H1 (cell line): ENCODE data around the gene ARHGAP8. TPM values are rescaled to one million over a fixed set of nuclear protein-coding genes. Genes with fewer than 3 reads are reported as not detected.

ENCODE experiments used
- CTCF ChIA-PET: fragments of 300-600 bp; sonication (Branson Sonifier 250); formaldehyde crosslinking; loops from one replicate; lab custom pipeline; 2021; ENCODE audit not compliant: partially characterized antibody; lab: Charles Lee
- POLR2A ChIA-PET: fragments of 300-600 bp; sonication (Branson Sonifier 250); formaldehyde crosslinking; loops from one replicate; lab custom pipeline; 2021; ENCODE audit warnings: inconsistent platforms; ENCODE audit not compliant: partially characterized antibody; lab: Charles Lee
- DNase-seq, 2 experiments: peaks; one replicate each; pipeline versions ENCODE4 v3.0.0 to v3.0.0-alpha.2; 2010 to 2022; ENCODE audit warnings: low spot score in 2 of 2, low read depth in 1 of 2, mixed read lengths in 1 of 2
- FAIRE-seq: peaks from 2 replicates; lab custom pipeline; 2011; peaks lifted over from hg19 to GRCh38; lab: Jason Lieb, UNC
- H2AFZ ChIP-seq: 2 replicates; pipeline ENCODE4 v1.8.1; 2012; ENCODE audit warnings: low read length, inconsistent platforms
- H2AK5ac ChIP-seq: 2 replicates; pipeline ENCODE4 v1.6.1; 2013; ENCODE audit warnings: low read depth, low read length
- H2BK120ac ChIP-seq: replicated peaks from 2 replicates; pipeline ENCODE3; 2013; ENCODE audit warnings: low read depth, low read length, inconsistent platforms
- H2BK12ac ChIP-seq: 2 replicates; pipeline ENCODE4 v1.6.1; 2013; ENCODE audit warnings: low read depth, low read length
- H2BK15ac ChIP-seq: 2 replicates; pipeline ENCODE4 v1.6.1; 2013; ENCODE audit warnings: low read length
- H2BK20ac ChIP-seq: 2 replicates; pipeline ENCODE4 v1.6.1; 2013; ENCODE audit warnings: low read length
- H2BK5ac ChIP-seq: 2 replicates; pipeline ENCODE4 v1.6.1; 2013; ENCODE audit warnings: low read depth, low read length
- H3K14ac ChIP-seq: 2 replicates; pipeline ENCODE4 v1.6.1; 2013; ENCODE audit warnings: inconsistent platforms; ENCODE audit not compliant: insufficient read length
- H3K18ac ChIP-seq: 2 replicates; pipeline ENCODE4 v1.6.1; 2013; ENCODE audit warnings: low read length; ENCODE audit errors: extremely low read depth
- H3K23ac ChIP-seq: 2 replicates; pipeline ENCODE4 v1.6.1; 2013; ENCODE audit warnings: inconsistent platforms; ENCODE audit not compliant: insufficient read length
- H3K23me2 ChIP-seq: 2 replicates; pipeline ENCODE4 v1.6.1; 2013; ENCODE audit warnings: low read depth, low read length
- H3K27ac ChIP-seq: 2 replicates; pipeline ENCODE4 v1.6.1; 2011; ENCODE audit warnings: low read depth, low read length, inconsistent platforms
- H3K27me3 ChIP-seq, 4 experiments: replicated peaks in 1 of 4; 1 replicate in 1 of 4; 2 replicates in 3 of 4; pipeline versions ENCODE4 v1.6.1 to v1.8.1; 2011 to 2013; ENCODE audit warnings: low read length in 3 of 4, mild to moderate bottlenecking in 3 of 4, inconsistent platforms in 2 of 4, mixed read lengths in 2 of 4, moderate library complexity in 1 of 4; ENCODE audit not compliant: control insufficient read depth in 3 of 4, insufficient read depth in 3 of 4; ENCODE audit errors: extremely low read depth in 1 of 4
- H3K36me3 ChIP-seq, 4 experiments: 2 replicates each; pipeline versions ENCODE4 v1.6.1 to v1.8.1; 2011 to 2013; ENCODE audit warnings: mild to moderate bottlenecking in 4 of 4, low read length in 3 of 4, moderate library complexity in 2 of 4, control low read depth in 1 of 4, inconsistent platforms in 1 of 4; ENCODE audit not compliant: insufficient read depth in 4 of 4, control insufficient read depth in 2 of 4
- H3K4ac ChIP-seq: replicated peaks from 2 replicates; pipeline ENCODE3; 2013; ENCODE audit warnings: low read length, low read depth, mixed read lengths, inconsistent platforms; ENCODE audit not compliant: insufficient read length
- H3K4me1 ChIP-seq, 4 experiments: replicated peaks in 1 of 4; 1 replicate in 1 of 4; 2 replicates in 3 of 4; pipeline versions ENCODE4 v1.6.1 to v1.8.1; 2011 to 2013; ENCODE audit warnings: low read length in 3 of 4, inconsistent platforms in 2 of 4, mixed read lengths in 1 of 4; ENCODE audit not compliant: insufficient read depth in 4 of 4, control insufficient read depth in 3 of 4
- H3K4me2 ChIP-seq, 2 experiments: 2 replicates each; pipeline versions ENCODE4 v1.6.1 to v1.8.1; 2011 to 2013; ENCODE audit warnings: low read depth in 2 of 2, low read length in 2 of 2, control low read depth in 1 of 2, inconsistent platforms in 1 of 2, mild to moderate bottlenecking in 1 of 2; ENCODE audit not compliant: insufficient read depth in 1 of 2
- H3K4me3 ChIP-seq, 4 experiments: fragments of 200-600, 300-600 bp in 1 of 4; sonication (generic), shearing (Covaris generic), sonication (Bioruptor Twin) in 1 of 4; 2 replicates each; pipeline versions ENCODE4 v1.5.1 to v1.8.1; 2011 to 2016; ENCODE audit warnings: low read length in 4 of 4, low read depth in 3 of 4, control low read depth in 2 of 4, inconsistent platforms in 2 of 4, mild to moderate bottlenecking in 2 of 4, mixed read lengths in 1 of 4, moderate library complexity in 1 of 4; ENCODE audit not compliant: insufficient read depth in 2 of 4; ENCODE audit errors: extremely low read depth in 1 of 4
- H3K56ac ChIP-seq: replicated peaks from 2 replicates; pipeline ENCODE3; 2013; ENCODE audit warnings: low read depth, mild to moderate bottlenecking, mixed read lengths, low read length, inconsistent platforms; ENCODE audit not compliant: insufficient read length
- H3K79me1 ChIP-seq: 2 replicates; pipeline ENCODE4 v1.6.1; 2013; ENCODE audit warnings: low read depth, low read length, control low read depth
- H3K79me2 ChIP-seq, 2 experiments: 2 replicates each; pipeline versions ENCODE4 v1.6.1 to v1.8.1; 2012 to 2013; ENCODE audit warnings: low read length in 2 of 2, mild to moderate bottlenecking in 2 of 2, inconsistent platforms in 1 of 2; ENCODE audit not compliant: insufficient read depth in 2 of 2, control insufficient read depth in 1 of 2
- H3K9ac ChIP-seq, 4 experiments: replicated peaks in 1 of 4; 1 replicate in 1 of 4; 2 replicates in 3 of 4; pipeline versions ENCODE4 v1.6.1 to v1.8.1; 2011 to 2013; ENCODE audit warnings: low read depth in 3 of 4, low read length in 3 of 4, control low read depth in 2 of 4, mild to moderate bottlenecking in 2 of 4, moderate library complexity in 2 of 4, inconsistent platforms in 1 of 4; ENCODE audit errors: extremely low read depth in 1 of 4
- H3K9me3 ChIP-seq, 2 experiments: 2 replicates each; pipeline versions ENCODE4 v1.6.1 to v1.8.1; 2012 to 2013; ENCODE audit warnings: mild to moderate bottlenecking in 2 of 2, moderate library complexity in 2 of 2, control low read depth in 1 of 2, inconsistent platforms in 1 of 2, low read depth in 1 of 2, low read length in 1 of 2, mixed read lengths in 1 of 2; ENCODE audit not compliant: insufficient read depth in 2 of 2
- H4K20me1 ChIP-seq, 2 experiments: replicated peaks in 1 of 2; 2 replicates each; pipeline versions ENCODE3 to v1.8.1; 2011 to 2013; ENCODE audit warnings: inconsistent platforms in 2 of 2, low read length in 2 of 2, mild to moderate bottlenecking in 1 of 2; ENCODE audit not compliant: insufficient read depth in 2 of 2, control insufficient read depth in 1 of 2
- H4K5ac ChIP-seq: 2 replicates; pipeline ENCODE4 v1.6.1; 2013; ENCODE audit warnings: low read length, low read depth, mixed read lengths, inconsistent platforms; ENCODE audit not compliant: insufficient read length
- H4K8ac ChIP-seq: 2 replicates; pipeline ENCODE4 v1.8.0; 2013; ENCODE audit warnings: mild to moderate bottlenecking, moderate library complexity, low read length, inconsistent platforms; ENCODE audit not compliant: insufficient read depth; ENCODE audit errors: extremely low read depth
- H4K91ac ChIP-seq: replicated peaks from 2 replicates; pipeline ENCODE3; 2013; ENCODE audit warnings: low read length, mixed read lengths, inconsistent platforms; ENCODE audit not compliant: insufficient read length
- ATF2 ChIP-seq: IDR thresholded peaks from 2 replicates; pipeline ENCODE4 v1.6.1; 2012; ENCODE audit warnings: low read length, inconsistent platforms
- CHD1 ChIP-seq: IDR thresholded peaks from 2 replicates; pipeline ENCODE4 v1.6.1; 2012; ENCODE audit warnings: low read depth, low read length, improper control_type of control experiment
- KDM1A ChIP-seq: fragments of 200-600, 300-600 bp; sonication (generic); IDR thresholded peaks from 2 replicates; pipeline ENCODE4 v1.7.1; 2016; ENCODE audit warnings: mild to moderate bottlenecking, low read length, borderline replicate concordance
- KDM5A ChIP-seq: fragments of 200-600 bp; IDR thresholded peaks from 2 replicates; pipeline ENCODE4 v1.7.1; 2012; ENCODE audit warnings: mild to moderate bottlenecking, low read length, inconsistent platforms, mixed read lengths
- MAFK ChIP-seq: IDR thresholded peaks from 2 replicates; pipeline ENCODE4 v1.6.1; 2012; ENCODE audit warnings: low read depth, mild to moderate bottlenecking, improper control_type of control experiment, low read length
- SIX5 ChIP-seq: IDR thresholded peaks from 2 replicates; pipeline ENCODE4 v1.6.1; 2011; ENCODE audit warnings: mild to moderate bottlenecking, low read depth, low read length
- SP4 ChIP-seq: IDR thresholded peaks from 2 replicates; pipeline ENCODE4 v1.6.1; 2012; ENCODE audit warnings: low read length, inconsistent platforms
- YY1 ChIP-seq: IDR thresholded peaks from 2 replicates; pipeline ENCODE4 v1.6.1; 2011; ENCODE audit warnings: low read depth, mild to moderate bottlenecking, low read length
- WGBS, 2 experiments: shearing (Covaris generic) in 1 of 2; methylation state at CpG; one replicate each; pipeline versions ENCODE4 v1.1.6 to v1.1.7; 2013 to 2015; ENCODE audit warnings: low lambda C conversion rate in 2 of 2, mixed read lengths in 2 of 2, inconsistent platforms in 1 of 2, low coverage in 1 of 2, missing lambda C conversion rate in 1 of 2; ENCODE audit not compliant: insufficient replicate concordance in 2 of 2, insufficient coverage in 1 of 2, insufficient read length in 1 of 2; ENCODE audit errors: extremely low coverage in 1 of 2, missing lambda C conversion rate in 1 of 2; 5-methylcytosine and 5-hydroxymethylcytosine counted together
- polyA plus RNA-seq, 7 experiments: library from polyadenylated mRNA; depleted of rRNA in 3 of 7; stranded (reverse) in 5 of 7; unstranded in 2 of 7; fragments of >200 nt in 5 of 7; fragments of 200-250 nt in 2 of 7; gene quantifications; 1 replicate in 5 of 7; 2 replicates in 1 of 7; 4 replicates in 1 of 7; pipeline versions ENCODE4 v1.2.1 to v1.2.3, GENCODE V29; 2011 to 2013; ENCODE audit warnings: missing spikeins in 2 of 7, mixed read lengths in 2 of 7
- total RNA-seq: library from RNA; stranded (reverse); fragmentation: NEBNext Ultra II Directional; extraction: Animal tissue kit (Norgen Biotek cat#: 25700); gene quantifications from 2 replicates; pipeline ENCODE4 v1.2.1, GENCODE V29; 2021

Gene ARHGAP8
- total and polyA plus RNA-seq, 2 of the 8 experiments (the other 6 are each of a cell fraction or from before 2014, with no cell fraction given) = 35.6 to 47.7 TPM

- CTCF ChIA-PET = interaction anchor here (2.4 kb wide), 1 partner anchor 79 kb away, joined by 10 read pairs; no protein-coding TSS in a partner anchor
Observed at GRCh38 chr22:44890416-44891292, 138.3 kb downstream of the ARHGAP8 start.

More at GRCh38 chr22:44890416-44891292, 138.3 kb downstream of the ARHGAP8 start:
- H3K27ac ChIP-seq = no peak overlapping the region
- H3K23ac ChIP-seq = no peak overlapping the region
- H4K91ac ChIP-seq = no peak overlapping the region
- H3K18ac ChIP-seq = no peak overlapping the region
- no peak overlapping the region for H4K5ac ChIP-seq
- no peaks in the 10 kb centered on the region for H3K79me1 ChIP-seq
- H2BK20ac ChIP-seq = no peak overlapping the region
- H3K14ac ChIP-seq = no peak overlapping the region
- H3K4me2 ChIP-seq = no peak overlapping the region
- H3K4ac ChIP-seq = no peak overlapping the region
- H2BK12ac ChIP-seq = no peak overlapping the region
- peaks cover 10 to 27% (median 16%) of the 10 kb centered on the region in 4 experiments; a peak in 6 of 8 replicates for H3K36me3 ChIP-seq
- no peaks in the 10 kb centered on the region for H3K23me2 ChIP-seq
- H2BK5ac ChIP-seq = no peak overlapping the region
- no peak overlapping the region for H2AK5ac ChIP-seq
- DNase-seq (no peak), FAIRE-seq (no peak)
- no peaks in the 10 kb centered on the region for H3K27me3 ChIP-seq
- no peak overlapping the region for H4K8ac ChIP-seq
- H3K4me3 ChIP-seq = no peak overlapping the region
- peaks cover 0 to 13% (median 9%) of the 10 kb centered on the region in 4 experiments; a peak in 5 of 7 replicates for H3K4me1 ChIP-seq
- no peak overlapping the region for H2BK120ac ChIP-seq
- no peak overlapping the region for H2AFZ ChIP-seq
- no peak overlapping the region for H2BK15ac ChIP-seq
- no peaks in the 10 kb centered on the region for H3K79me2 ChIP-seq
- H3K56ac ChIP-seq = no peak overlapping the region
- POLR2A ChIA-PET = no interaction called here
- H4K20me1 ChIP-seq = peaks cover 0 to 10% of the 10 kb centered on the region in 2 experiments
- WGBS, 2 experiments = 91% methylated on average over 17 of the region's 20 CpGs; no CpG with 5 or more reads in 1 of the 2 experiments
- H3K9me3 ChIP-seq = no peaks in the 10 kb centered on the region
- H3K9ac ChIP-seq = no peak overlapping the region
- TF ChIP-seq ATF2 (no peak), MAFK (no peak), SIX5 (no peak), SP4 (no peak), KDM1A (peak; percentile 5; the same call in 1 of the 2 replicates), YY1 (no peak), KDM5A (no peak), CHD1 (no peak)
